HTERT RPE-1 (cell line): ENCODE data around the gene ABAT.

Source experiments
- in situ Hi-C: fragments of 300-500 bp; cut with MboI; formaldehyde crosslinking; loops from 4 replicates; pipeline ENCODE4 v1.14.3; 2020; ENCODE audit warnings: low sequenced_read_pairs

The ABAT gene

DNA sequence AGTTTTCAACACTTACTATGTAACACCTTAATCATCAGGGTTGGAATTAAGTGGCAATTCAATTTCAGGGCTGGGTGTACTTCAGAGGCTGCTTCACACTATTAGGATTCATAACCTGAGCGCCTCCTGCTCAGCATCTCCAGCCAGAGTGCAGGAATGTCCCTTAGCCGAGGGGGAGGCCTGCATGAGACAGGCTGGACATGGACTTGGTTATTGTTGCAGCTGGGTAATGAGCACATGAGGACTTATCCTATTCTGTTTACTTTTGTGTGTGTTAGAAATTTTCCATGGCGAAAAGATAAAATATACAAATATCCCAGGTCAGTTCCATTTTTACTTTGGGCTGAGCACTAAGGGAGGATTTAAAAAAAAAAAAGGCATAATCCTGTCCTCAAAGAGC, 133.6 kb downstream of the ABAT start:
- in situ Hi-C loops: no loop called here

DNA sequence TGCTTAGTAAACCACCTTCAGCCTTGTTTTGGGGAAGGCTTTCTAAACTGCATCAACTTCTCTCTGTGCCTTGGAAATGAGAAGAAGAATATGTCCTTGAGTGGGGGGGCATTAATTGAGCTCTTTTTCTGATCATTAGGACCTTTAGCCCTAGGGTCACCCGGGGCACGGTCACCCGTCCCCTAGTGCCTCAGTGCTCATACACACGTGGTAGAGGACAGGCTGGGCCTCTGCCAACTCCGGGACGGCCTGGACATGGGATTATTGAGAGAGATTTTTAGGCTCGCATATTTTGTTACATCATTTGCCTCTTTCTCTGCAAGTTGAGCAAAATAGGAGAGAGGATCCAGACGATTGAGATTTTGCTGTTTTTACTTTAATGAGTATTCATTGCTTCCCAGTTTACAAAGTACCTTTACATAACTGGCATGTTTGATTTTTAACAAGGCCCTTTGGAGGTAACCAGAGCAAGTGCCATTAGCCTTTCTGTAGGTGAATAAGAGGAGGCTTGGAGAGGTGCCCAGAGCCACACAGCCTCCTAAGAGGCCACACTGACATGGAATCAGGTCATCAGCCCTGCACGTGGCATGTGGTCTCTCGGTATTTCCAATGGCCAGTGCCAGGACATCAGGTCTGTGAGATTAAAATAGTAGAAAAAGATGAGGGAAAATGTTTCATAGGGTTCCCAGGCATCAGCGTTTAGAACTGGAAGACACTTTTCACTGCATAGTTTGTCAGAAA, 134.4 kb downstream of the ABAT start:
- in situ Hi-C loops: no loop called here

DNA sequence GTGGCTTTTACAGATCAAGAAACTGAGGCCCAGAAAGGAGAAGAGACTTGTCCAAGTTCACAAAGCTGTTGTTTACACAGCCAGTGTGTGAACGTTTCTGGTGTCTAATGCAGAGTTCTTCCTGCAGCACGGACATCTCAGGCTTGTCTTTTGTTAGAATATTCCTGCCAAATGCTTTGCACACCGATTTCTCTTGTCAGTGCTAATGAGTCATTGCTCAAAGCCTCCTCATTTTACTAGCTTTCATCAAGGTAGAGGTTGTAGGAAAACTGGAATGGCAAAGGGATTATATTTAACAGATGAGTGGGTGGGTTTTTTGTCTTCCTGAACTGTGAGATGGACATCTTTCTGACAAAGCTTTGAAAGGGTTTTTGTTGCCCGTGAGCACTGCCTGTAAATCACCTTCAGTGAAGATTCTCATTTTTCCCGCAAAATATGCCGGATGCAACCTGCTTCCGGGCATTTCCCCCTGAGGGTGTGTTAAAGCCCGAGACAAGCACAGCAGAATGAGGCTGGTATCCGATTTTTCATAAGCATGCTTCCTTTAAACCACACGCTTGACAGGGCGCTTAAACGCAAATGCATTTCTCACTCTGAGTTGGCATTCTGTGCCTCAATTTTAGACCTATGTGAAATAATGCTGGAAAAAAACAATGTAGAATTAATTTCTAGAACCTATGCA, 137.9 kb downstream of the ABAT start:
- in situ Hi-C loops: no loop called here

DNA sequence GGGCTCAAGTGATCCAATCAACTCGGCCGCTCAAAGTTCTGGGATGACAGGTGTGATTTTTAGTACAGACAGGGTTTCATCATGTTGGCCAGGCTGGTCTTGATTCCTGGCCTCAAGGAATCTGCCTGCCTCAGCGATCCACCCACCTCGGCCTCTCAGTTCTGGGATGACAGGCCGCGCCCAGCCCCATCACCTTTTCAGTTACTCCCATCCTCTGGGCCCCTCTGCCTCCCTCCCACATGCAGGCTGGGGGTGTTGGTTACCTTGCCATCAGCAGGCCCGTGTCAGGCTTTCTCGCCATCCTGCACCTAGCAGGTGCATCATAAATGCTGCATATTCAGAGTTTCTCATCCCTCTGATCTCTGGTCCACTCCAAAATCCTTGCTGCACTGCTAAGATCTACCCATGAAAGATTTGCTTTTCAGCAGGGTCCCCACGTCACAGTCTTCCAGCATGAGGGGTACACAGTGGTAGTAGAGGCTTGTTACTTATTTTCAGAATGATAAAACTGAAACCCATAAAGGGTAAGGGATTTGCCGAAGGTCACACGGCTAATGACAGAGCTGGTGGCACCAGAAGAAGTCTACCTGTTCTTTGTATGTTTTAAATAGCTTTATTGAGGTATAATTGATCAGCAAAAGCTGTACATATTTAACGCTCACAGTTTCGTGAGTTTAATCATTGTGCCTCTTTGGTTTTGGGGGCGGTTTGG, 139.8 kb downstream of the ABAT start:
- in situ Hi-C loops: no loop called here

DNA sequence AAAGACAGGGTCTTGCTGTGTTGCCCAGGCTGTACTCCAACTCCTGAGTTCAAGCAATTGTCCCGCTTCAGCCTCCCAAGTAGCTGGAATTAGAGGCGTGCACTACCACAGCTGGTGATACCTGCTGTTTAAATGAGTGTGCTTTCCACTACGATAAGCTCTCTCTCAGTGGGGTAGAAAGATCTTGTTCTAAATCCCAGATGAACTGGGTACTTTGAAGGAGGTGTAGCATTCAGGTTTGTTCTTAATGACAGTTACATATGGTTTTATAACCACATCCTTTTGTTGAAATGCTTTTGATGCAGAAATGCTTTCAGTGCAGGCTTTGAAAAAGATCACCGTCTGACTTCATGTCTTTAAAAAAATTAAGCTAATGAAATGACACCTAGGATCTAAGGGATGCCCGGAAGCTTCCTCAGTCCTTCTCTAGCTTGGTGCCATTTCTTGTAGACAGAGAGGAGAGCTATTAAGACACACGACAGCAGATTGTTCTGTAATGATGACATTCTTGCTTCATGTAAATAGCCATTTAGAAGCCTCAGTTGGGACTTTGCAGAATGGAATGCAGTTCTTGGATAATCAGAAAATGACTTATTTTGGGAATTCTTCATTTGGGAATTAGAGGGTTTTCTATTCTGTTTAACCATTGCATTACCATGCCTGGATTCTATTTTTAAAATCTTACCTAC, 142.7 kb downstream of the ABAT start:
- in situ Hi-C loops: no loop called here

DNA sequence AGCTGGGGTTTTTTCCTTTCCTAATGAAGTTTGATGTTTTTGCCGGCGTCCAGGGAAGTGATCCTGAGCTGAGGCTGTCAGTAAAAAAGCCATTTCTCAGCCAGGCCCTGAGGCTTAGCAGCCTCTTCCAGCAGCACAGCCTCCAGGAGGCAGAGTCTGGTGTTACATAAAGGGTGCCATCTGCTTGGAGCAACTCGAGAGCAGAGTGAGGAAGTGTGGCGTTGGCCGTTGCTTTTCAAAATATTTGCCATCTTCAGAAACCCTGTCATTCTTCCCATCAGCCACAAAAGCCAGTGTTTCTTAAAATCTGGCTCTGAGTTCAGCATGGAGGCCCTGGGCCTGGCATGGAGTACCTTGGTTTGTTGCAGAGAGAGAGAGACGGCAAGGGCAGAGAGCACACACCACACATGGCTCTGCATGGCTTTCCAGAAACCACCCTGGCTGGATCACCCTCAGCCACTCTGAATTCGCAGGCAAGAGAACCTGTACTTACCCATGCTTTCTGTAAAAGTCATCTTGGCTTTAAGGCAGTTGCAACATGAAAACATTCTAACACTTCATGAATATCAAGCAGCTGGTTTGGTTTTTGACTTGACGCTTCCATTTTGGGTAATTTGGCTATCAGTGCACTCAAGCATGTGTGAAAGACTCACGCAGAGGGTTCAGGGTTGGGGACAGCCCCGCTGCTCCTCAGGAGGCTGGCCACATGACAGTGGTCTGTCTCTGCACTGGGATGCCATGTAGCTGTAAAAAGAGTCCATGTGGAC, 144.3 kb downstream of the ABAT start:
- in situ Hi-C loops: no loop called here

DNA sequence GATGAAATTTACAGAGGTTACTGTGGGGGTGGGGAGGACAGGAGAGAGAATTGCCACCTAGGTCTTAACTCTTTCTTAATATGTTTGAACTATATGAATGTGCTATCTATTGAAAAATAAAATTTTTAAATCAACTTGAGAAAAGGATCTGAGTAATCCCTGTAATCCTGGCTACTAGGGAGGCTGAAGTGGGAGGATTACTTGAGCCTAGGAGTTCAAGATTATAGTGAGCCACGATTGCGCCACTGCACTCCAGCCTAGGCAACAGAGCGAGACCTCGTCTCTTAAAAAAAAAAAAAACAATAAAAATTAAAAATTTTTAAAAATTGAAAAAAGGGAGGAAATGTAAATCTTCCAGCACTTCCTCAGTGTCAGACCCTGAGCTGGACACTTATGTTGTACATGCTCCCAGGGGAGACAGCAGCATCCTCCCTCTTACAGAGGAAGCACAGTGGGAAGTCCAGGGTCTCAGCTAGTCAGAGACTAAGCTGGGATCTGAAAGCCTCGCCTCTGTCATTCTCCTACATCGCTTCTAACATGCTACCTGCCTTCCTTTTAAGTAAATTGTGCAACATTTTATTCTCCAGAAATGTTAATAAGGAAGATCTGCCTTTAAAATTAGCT, 145.1 kb downstream of the ABAT start:
- in situ Hi-C loops: no loop called here

DNA sequence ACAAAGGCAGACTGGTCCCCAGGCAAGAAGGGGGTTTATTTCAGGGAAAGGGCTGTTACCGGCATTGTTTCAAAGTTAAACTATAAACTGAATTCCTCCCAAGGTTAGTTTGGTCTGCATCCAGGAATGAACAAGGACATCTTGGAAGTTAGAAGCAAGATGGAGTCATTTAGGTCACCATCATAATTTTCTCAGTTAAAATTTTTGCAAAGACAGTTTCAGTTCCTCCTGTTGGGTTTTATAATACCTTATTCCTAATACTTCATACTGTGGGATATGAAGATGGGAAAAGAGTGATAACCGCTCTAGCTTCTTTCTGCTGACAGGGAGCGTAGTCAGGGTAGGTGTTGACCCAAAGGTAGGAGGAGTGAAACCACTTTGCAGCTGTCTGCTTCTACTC, 148.0 kb downstream of the ABAT start:
- in situ Hi-C loops: no loop called here

DNA sequence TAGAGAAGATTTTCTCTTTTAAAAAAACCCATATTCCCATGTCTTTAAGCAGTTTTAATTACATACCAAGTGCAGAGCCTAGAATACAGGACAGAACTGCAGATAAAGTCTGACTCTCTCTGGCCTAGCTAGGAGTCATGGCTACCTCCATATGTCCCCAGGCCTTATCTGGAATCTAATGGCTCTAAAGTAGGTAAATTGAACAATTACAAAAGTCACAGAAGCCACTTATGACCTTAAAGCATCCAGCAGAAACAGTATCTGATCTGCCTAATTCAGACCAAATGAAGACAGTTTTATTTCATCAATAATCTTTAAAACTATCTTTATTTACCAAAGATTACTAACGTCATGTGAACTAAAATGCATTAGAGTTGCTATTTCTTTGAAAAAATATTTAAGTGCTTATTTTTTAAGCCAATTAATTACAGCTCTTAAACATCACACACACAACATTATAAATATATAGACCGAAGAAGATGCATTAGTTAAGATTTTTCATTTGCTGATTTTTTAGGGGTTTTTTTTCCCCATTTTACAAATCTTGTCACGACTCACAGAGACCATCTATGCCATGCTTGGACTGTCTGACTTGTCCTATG, 152.0 kb downstream of the ABAT start:
- in situ Hi-C loops: no loop called here

DNA sequence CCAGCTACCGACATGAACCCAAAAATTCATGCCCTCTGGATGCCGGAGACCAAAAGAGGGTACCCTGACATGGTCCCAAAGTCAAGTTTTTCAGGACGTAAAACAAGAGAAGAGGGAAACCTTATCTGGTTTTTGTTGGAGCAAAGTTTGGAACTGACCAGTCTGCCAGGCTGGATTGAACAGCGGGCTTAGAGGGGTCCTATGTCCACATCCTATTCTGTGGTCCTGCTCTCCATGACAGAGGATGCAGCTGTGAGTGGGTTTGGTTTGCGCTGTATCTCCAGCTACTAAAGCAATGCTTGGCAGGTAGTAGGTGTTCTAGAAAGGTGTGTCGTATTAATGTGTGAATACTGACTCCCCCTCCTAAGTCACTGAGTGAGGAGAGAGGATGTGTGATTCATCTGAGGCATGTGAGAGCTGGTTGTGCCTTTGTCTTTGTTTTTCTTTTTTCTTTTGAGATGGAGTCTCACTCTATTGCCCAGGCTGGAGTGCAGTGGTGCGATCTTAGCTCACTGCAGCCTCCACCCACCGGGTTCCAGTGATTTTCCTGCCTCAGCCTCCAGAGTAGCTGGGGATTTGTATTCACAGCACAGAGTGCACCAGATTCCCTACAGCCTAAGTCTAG, 154.2 kb downstream of the ABAT start:
- in situ Hi-C loops: no loop called here

DNA sequence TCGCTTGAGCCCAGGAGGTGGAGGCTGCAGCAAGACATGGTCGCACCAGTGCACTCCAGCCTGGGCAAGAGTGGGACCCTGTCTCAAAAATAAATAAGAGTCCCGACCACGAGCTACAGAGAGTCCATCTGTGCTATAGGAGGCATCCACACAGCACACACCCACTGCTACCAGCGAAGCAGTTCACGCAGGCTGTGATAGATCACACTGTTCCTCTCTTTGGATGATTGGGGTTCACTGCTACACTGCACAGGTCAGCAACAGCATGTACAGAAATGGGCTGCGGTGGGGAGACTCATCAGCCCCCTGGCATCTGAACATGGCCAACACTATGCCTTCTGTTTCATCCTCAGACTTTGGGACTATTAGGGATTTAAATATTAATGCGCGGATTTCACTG, 157.0 kb downstream of the ABAT start:
- in situ Hi-C loops: no loop called here

DNA sequence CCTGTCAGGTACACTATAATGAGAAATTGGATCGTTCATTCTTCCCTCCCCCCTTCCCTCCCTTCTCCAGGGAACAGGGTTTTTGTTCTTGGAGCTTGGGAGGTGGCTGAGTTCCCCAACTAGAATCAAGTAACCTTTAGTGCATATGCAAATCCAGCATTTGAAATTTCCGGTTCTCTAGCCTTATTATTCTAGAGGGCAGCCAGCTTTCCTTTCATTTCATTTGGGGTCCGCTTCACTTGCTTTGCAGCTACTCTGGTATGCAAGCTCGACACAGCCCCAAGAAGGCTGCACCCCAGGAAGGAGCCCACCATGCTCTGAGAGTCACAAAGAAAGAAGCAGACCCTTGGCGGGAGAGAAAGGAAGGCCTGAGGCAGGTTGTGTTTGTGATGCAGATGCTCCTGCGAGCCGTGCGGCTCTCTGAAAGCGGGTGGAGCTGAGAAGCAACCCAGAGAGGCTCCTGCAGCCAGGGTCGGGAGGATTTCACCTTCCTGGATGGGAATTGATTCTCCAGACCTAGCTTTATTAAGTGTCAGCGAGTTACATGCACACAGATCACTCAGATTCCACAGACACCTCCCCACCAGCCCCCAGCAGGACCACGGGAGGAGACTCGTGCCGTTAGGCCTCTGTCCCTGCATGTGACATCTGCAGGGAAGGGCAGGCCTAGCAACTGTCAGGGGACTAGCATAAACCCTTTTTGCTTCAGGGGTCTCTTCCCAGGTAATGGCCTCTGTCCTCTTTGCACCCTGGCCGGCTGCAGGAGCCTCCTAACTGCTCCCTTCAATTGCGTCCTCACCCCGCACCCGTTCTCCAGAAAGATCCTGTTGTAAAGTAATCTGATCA, 157.7 kb downstream of the ABAT start:
- in situ Hi-C loops: no loop called here

DNA sequence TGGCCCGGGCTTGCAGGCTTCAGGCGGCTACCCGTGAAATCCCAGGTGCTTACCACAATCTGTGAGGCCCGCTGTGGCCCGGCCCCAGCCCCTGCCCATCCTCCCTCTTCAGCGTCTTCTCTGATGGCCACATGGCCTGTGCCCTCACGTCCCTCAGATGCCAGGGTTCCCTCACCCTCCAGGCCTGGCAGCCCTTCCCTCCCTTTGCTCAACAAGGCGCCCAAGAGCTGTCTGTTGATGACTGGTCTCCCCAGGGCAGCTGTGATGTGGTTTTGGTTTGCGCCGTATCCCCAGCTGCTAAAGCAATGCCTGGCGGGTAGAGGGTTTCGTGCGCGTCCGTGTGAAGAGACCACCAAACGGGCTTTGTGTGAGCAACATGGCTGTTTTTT, 158.3 kb downstream of the ABAT start:
- in situ Hi-C loops: no loop called here
